Ishikawa (cell line): ENCODE data around the gene SPR.

Experiments used
- CEBPB ChIP-seq: IDR thresholded peaks from 2 replicates; pipeline ENCODE4 v1.6.1; 2012
- CREB1 ChIP-seq: IDR thresholded peaks from 2 replicates; pipeline ENCODE4 v1.6.1; 2012; ENCODE audit warnings: low read depth
- EGR1 ChIP-seq: IDR thresholded peaks from 2 replicates; pipeline ENCODE4 v1.6.1; 2012
- EP300 ChIP-seq: IDR thresholded peaks from 2 replicates; pipeline ENCODE4 v1.6.1; 2012; ENCODE audit warnings: borderline replicate concordance
- FOXM1 ChIP-seq: IDR thresholded peaks from 2 replicates; pipeline ENCODE4 v1.6.1; 2012; ENCODE audit warnings: low read depth, borderline replicate concordance
- MAX ChIP-seq: IDR thresholded peaks from 2 replicates; pipeline ENCODE4 v1.6.1; 2012
- NFIC ChIP-seq: IDR thresholded peaks from 2 replicates; pipeline ENCODE4 v1.6.1; 2012
- RAD21 ChIP-seq: IDR thresholded peaks from 2 replicates; pipeline ENCODE4 v1.6.1; 2012; ENCODE audit warnings: low read depth
- REST ChIP-seq: IDR thresholded peaks from 2 replicates; pipeline ENCODE4 v1.6.1; 2012; ENCODE audit warnings: low read depth, mild to moderate bottlenecking
- TAF1 ChIP-seq: IDR thresholded peaks from 2 replicates; pipeline ENCODE4 v1.6.1; 2012; ENCODE audit warnings: low read depth, mild to moderate bottlenecking
- TCF12 ChIP-seq: IDR thresholded peaks from 2 replicates; pipeline ENCODE4 v1.6.1; 2012; ENCODE audit warnings: low read depth
- TEAD4 ChIP-seq: IDR thresholded peaks from 2 replicates; pipeline ENCODE4 v1.6.1; 2012
- USF1 ChIP-seq: IDR thresholded peaks from 2 replicates; pipeline ENCODE4 v1.6.1; 2012
- YY1 ChIP-seq: IDR thresholded peaks from 2 replicates; pipeline ENCODE4 v1.6.1; 2012; ENCODE audit warnings: low read depth
- ZBTB7A ChIP-seq: IDR thresholded peaks from 2 replicates; pipeline ENCODE4 v1.6.1; 2012; ENCODE audit warnings: low read depth

SPR gene

GRCh38 chr2:72931280-72931910, 44.2 kb downstream of the SPR start:
- TF ChIP-seq TEAD4 = no peak
- no peak for TF ChIP-seq CREB1
- no peak for TF ChIP-seq TAF1
- no peak for TF ChIP-seq FOXM1
- TF ChIP-seq YY1 = no peak
- no peak for TF ChIP-seq EGR1
- TF ChIP-seq EP300 = no peak
- TF ChIP-seq TCF12 = no peak
- TF ChIP-seq RAD21 = no peak
- TF ChIP-seq ZBTB7A = no peak
- no peak for TF ChIP-seq CEBPB
- no peak for TF ChIP-seq USF1
- TF ChIP-seq NFIC = no peak
- no peak for TF ChIP-seq REST
- no peak for TF ChIP-seq MAX

- no peak for TF ChIP-seq TAF1
Measured at GRCh38 chr2:72932045-72932740, 45.0 kb downstream of the SPR start.

GRCh38 chr2:72932805-72933204, 45.6 kb downstream of the SPR start:
- no peak for TF ChIP-seq CREB1
- no peak for TF ChIP-seq RAD21

- TF ChIP-seq REST (no peak), TEAD4 (no peak), USF1 (no peak), CREB1 (no peak), EGR1 (no peak), MAX (no peak), FOXM1 (no peak), YY1 (no peak), EP300 (no peak), CEBPB (no peak)
Measured at GRCh38 chr2:72933207-72933606, 46.0 kb downstream of the SPR start.

GRCh38 chr2:72933646-72934151, 46.5 kb downstream of the SPR start:
- TF ChIP-seq EGR1 (no peak), TCF12 (no peak), EP300 (no peak), CREB1 (no peak), REST (no peak), ZBTB7A (no peak), MAX (no peak), FOXM1 (no peak), YY1 (no peak), TAF1 (no peak), RAD21 (no peak), CEBPB (no peak), USF1 (no peak), TEAD4 (no peak), NFIC (no peak)
